OCI-LY3 (cell line): ENCODE data around the gene GRM8.

ENCODE experiments used
- H2AFZ ChIP-seq: fragments of 200-600, 300-600 bp; shearing (Covaris generic); 2 replicates; pipeline ENCODE4 v1.6.0; 2014; ENCODE audit warnings: antibody characterized with exemption, low read depth, low read length
- H3K27ac ChIP-seq: fragments of 200-600, 300-600 bp; sonication (generic); 2 replicates; pipeline ENCODE4 v1.5.1; 2014; ENCODE audit warnings: mild to moderate bottlenecking, low read length, moderate library complexity, mixed read lengths
- H3K27me3 ChIP-seq: fragments of 200-600, 300-600 bp; sonication (generic); 2 replicates; pipeline ENCODE4 v1.6.1; 2014; ENCODE audit warnings: low read depth, low read length, mixed read lengths
- H3K36me3 ChIP-seq: fragments of 200-600, 300-600 bp; sonication (generic); replicated peaks from 2 replicates; pipeline ENCODE3; 2014; ENCODE audit warnings: low read depth, low read length, mixed read lengths
- H3K4me1 ChIP-seq: fragments of 300-600, 200-600 bp; sonication (generic); 2 replicates; pipeline ENCODE4 v1.6.1; 2014; ENCODE audit warnings: low read length, mixed read lengths
- H3K4me2 ChIP-seq: fragments of 200-600, 300-600 bp; sonication (generic); 2 replicates; pipeline ENCODE4 v1.6.1; 2014; ENCODE audit warnings: low read length, mixed read lengths
- H3K4me3 ChIP-seq: fragments of 300-600, 200-600 bp; sonication (generic); 2 replicates; pipeline ENCODE4 v1.5.1; 2014; ENCODE audit warnings: antibody characterized with exemption, mild to moderate bottlenecking, low read length, moderate library complexity
- H3K79me2 ChIP-seq: fragments of 300-600, 200-600 bp; shearing (Covaris generic); 2 replicates; pipeline ENCODE4 v1.6.1; 2014; ENCODE audit warnings: mild to moderate bottlenecking, low read length, mixed read lengths
- H3K9ac ChIP-seq: fragments of 300-600, 200-600 bp; shearing (Covaris generic); 2 replicates; pipeline ENCODE4 v1.6.0; 2014; ENCODE audit warnings: mild to moderate bottlenecking, low read length, moderate library complexity
- H3K9me3 ChIP-seq: fragments of 200-600, 300-600 bp; shearing (Covaris generic); 2 replicates; pipeline ENCODE4 v1.6.1; 2014; ENCODE audit warnings: low read length, mixed read lengths; ENCODE audit not compliant: insufficient read depth
- H4K20me1 ChIP-seq: fragments of 200-600, 300-600 bp; sonication (generic); 2 replicates; pipeline ENCODE4 v1.6.1; 2016; ENCODE audit warnings: low read length, mixed read lengths; ENCODE audit not compliant: insufficient read depth
- EZH2phosphoT487 ChIP-seq: fragments of 200-600 bp; shearing (Covaris generic); IDR thresholded peaks from 2 replicates; pipeline ENCODE4 v1.6.1; 2018; ENCODE audit warnings: antibody characterized with exemption, mixed run types, low read depth
- TF ChIP-seq, protein P1 (sequence below): fragments of 200-600, 300-600 bp; sonication (generic); IDR thresholded peaks from 2 replicates; pipeline ENCODE4 v1.5.1; 2014; ENCODE audit warnings: antibody characterized with exemption, low read length, low read depth

GRM8 gene

GRCh38 chr7:126716321-126716720, 536.4 kb downstream of the GRM8 start:
- no peaks in the 10 kb centered on the region for H3K27me3 ChIP-seq
- TF ChIP-seq, protein P1, sequence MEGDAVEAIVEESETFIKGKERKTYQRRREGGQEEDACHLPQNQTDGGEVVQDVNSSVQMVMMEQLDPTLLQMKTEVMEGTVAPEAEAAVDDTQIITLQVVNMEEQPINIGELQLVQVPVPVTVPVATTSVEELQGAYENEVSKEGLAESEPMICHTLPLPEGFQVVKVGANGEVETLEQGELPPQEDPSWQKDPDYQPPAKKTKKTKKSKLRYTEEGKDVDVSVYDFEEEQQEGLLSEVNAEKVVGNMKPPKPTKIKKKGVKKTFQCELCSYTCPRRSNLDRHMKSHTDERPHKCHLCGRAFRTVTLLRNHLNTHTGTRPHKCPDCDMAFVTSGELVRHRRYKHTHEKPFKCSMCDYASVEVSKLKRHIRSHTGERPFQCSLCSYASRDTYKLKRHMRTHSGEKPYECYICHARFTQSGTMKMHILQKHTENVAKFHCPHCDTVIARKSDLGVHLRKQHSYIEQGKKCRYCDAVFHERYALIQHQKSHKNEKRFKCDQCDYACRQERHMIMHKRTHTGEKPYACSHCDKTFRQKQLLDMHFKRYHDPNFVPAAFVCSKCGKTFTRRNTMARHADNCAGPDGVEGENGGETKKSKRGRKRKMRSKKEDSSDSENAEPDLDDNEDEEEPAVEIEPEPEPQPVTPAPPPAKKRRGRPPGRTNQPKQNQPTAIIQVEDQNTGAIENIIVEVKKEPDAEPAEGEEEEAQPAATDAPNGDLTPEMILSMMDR, result no peak
- no peak for TF ChIP-seq EZH2phosphoT487
- H3K79me2 ChIP-seq, result no peaks in the 10 kb centered on the region

GRCh38 chr7:126715076-126715475, 537.7 kb downstream of the GRM8 start:
- Histone ChIP-seq H3K27me3 (no peaks in the 10 kb centered on the region), H3K4me2 (no peak overlapping the region), H3K4me3 (no peak overlapping the region), H3K79me2 (no peaks in the 10 kb centered on the region), H3K9me3 (peaks cover 4% of the 10 kb centered on the region; the same call in 1 of the 2 replicates), H3K36me3 (no peaks in the 10 kb centered on the region), H2AFZ (no peak overlapping the region), H3K27ac (no peak overlapping the region), H3K9ac (no peak overlapping the region), H4K20me1 (no peaks in the 10 kb centered on the region), H3K4me1 (no peaks in the 10 kb centered on the region)
- TF ChIP-seq, protein P1, result no peak
- TF ChIP-seq EZH2phosphoT487, result no peak

More at GRCh38 chr7:126716321-126716720, 536.4 kb downstream of the GRM8 start:
- H3K36me3 ChIP-seq, result no peaks in the 10 kb centered on the region
- no peaks in the 10 kb centered on the region for H3K4me1 ChIP-seq
- no peaks in the 10 kb centered on the region for H4K20me1 ChIP-seq
- no peak overlapping the region for H2AFZ ChIP-seq
- no peak overlapping the region for H3K4me2 ChIP-seq
- no peak overlapping the region for H3K4me3 ChIP-seq
- peaks cover 1% of the 10 kb centered on the region; the same call in 1 of the 2 replicates for H3K9me3 ChIP-seq
- H3K9ac ChIP-seq, result no peak overlapping the region
- H3K27ac ChIP-seq, result no peak overlapping the region

- Histone ChIP-seq H4K20me1 (no peaks in the 10 kb centered on the region), H3K4me2 (peak overlapping the region; percentile 63), H2AFZ (peak overlapping the region; percentile 30; the same call in 1 of the 2 replicates), H3K9ac (peak overlapping the region; percentile 75; the same call in 1 of the 2 replicates), H3K27me3 (no peaks in the 10 kb centered on the region), H3K27ac (peak overlapping the region; percentile 83), H3K4me1 (peaks cover 51% of the 10 kb centered on the region), H3K9me3 (no peaks in the 10 kb centered on the region), H3K4me3 (peak overlapping the region; percentile 51), H3K36me3 (no peaks in the 10 kb centered on the region), H3K79me2 (no peaks in the 10 kb centered on the region)
- TF ChIP-seq EZH2phosphoT487, result no peak
- TF ChIP-seq, protein P1, result no peak
Observed at GRCh38 chr7:126702242-126703016, 550.3 kb downstream of the GRM8 start.

GRCh38 chr7:126700807-126701604, 551.7 kb downstream of the GRM8 start:
- Histone ChIP-seq H4K20me1 (no peaks in the 10 kb centered on the region), H3K4me2 (peak overlapping the region; percentile 75), H3K27me3 (no peaks in the 10 kb centered on the region), H3K27ac (peak overlapping the region; percentile 83), H3K79me2 (no peaks in the 10 kb centered on the region), H3K9me3 (no peaks in the 10 kb centered on the region), H3K4me1 (peaks cover 66% of the 10 kb centered on the region), H2AFZ (no peak overlapping the region), H3K36me3 (no peaks in the 10 kb centered on the region), H3K9ac (peak overlapping the region; percentile 75), H3K4me3 (peak overlapping the region; percentile 58)
- TF ChIP-seq, protein P1, result no peak
- no peak for TF ChIP-seq EZH2phosphoT487
